Esophagus squamous epithelium (tissue), 4 donors: ENCODE measurements around the gene C1orf226.

Experiments used
- CTCF ChIP-seq, 6 experiments: fragments of 450-650 bp in 4 of 6; fragments of 200-600 bp in 2 of 6; sonication (generic) in 2 of 6; IDR thresholded peaks; one replicate each; pipeline ENCODE4 v1.5.1; 2016 to 2019; ENCODE audit warnings: antibody characterized with exemption in 6 of 6, mild to moderate bottlenecking in 4 of 6, moderate library complexity in 4 of 6
- POLR2A ChIP-seq, 4 donors: fragments of 450-650 bp; IDR thresholded peaks; one replicate each; pipeline ENCODE4 v1.6.1; 2017; ENCODE audit warnings: antibody characterized with exemption in 4 of 4, mild to moderate bottlenecking in 4 of 4, moderate library complexity in 3 of 4

GRCh38 chr1:162381941-162382750, 618 bp downstream of the C1orf226 start:
- TF ChIP-seq CTCF (IDR thresholded peaks at IDR 0.05) (no peak), POLR2A (IDR thresholded peaks at IDR 0.05) (no peak)
